Measurements from ENCODE around the gene TRIO.

DNA sequence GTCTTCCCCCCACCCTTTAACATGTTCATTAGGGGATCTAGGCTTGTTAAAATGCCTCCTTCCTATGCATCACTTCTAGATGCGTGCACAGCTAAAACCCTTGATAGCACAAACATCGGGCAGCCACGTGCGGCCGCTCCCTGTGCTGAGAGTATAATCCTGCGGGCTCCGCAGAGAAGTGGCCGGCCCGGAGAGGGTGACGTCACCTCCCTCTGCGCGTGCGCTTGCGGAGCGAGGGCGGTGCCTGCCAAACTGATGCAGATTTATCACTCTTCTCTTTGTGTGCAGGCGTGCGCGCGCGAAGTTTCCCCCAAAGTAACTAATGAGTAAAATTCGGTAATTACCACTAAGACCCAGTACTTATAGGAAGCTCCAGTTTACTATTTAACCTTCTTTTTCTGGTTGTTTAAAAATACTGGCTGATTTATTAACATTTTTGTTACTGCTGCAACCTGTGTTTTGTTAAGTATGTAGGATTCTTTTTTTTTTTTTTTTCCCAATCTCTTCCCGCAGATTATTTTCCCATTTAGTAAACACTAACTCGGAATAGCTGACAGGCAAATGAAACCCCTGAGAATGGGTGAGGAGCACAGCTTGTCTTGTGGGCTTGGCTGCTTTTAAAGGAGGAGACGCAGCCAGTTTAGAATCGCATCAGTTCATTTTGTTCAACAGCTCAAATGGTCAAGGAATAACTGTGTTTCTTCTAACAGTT is 121.6 kb downstream of the TRIO start:
- TF ChIP-seq, protein P1, sequence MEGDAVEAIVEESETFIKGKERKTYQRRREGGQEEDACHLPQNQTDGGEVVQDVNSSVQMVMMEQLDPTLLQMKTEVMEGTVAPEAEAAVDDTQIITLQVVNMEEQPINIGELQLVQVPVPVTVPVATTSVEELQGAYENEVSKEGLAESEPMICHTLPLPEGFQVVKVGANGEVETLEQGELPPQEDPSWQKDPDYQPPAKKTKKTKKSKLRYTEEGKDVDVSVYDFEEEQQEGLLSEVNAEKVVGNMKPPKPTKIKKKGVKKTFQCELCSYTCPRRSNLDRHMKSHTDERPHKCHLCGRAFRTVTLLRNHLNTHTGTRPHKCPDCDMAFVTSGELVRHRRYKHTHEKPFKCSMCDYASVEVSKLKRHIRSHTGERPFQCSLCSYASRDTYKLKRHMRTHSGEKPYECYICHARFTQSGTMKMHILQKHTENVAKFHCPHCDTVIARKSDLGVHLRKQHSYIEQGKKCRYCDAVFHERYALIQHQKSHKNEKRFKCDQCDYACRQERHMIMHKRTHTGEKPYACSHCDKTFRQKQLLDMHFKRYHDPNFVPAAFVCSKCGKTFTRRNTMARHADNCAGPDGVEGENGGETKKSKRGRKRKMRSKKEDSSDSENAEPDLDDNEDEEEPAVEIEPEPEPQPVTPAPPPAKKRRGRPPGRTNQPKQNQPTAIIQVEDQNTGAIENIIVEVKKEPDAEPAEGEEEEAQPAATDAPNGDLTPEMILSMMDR (conservative IDR thresholded peaks at IDR 0.05 in 1 of 2, IDR thresholded peaks at IDR 0.05 in 1 of 2; ENCODE audit: low read depth in 1 of 2, low read length in 2 of 2) = no peak
- TF ChIP-seq EZH2 (IDR thresholded peaks at IDR 0.05; ENCODE audit: low read length, missing control alignments) = no peak
